Heart left ventricle (tissue), 13 donors: ENCODE results near the gene TACO1.

Experiments used
- CTCF ChIP-seq, 12 donors: fragments of 200-600 bp; sonication (generic) in 4 of 12; IDR thresholded peaks; one replicate each; pipeline versions ENCODE4 v1.5.0 to v1.8.0; 2018 to 2022; ENCODE audit warnings: antibody characterized with exemption in 12 of 12, mild to moderate bottlenecking in 5 of 12
- POLR2A ChIP-seq, 2 donors: fragments of 450-650 bp; IDR thresholded peaks; one replicate each; pipeline ENCODE4 v1.6.1; 2017; ENCODE audit warnings: antibody characterized with exemption in 2 of 2, mild to moderate bottlenecking in 2 of 2, moderate library complexity in 2 of 2
- donor health status: ischemic (EF 13 %, LVEDD 7.1; RV severe dilation, severe dysfunction).
- donor health status: DM: no; HTN: yes; CAD: no.
- donor health status: DM: no; HTN: no; CAD: no.
- donor health status: ischemic (EF 25% LVEDD 6.9; RV normal size, moderate dysfunction).
- donor health status: ischemic (EF 25% LVEDD 5.7; RV mildly dilated, moderate dysfunction).
- donor health status: ischemic (EF 35%, LVEDD 5.7; RV mildly dilated, moderate dysfunction).
- donor health status: nonischemic (EF 11% LVEDD 7.7; RV severe dilation, severe dysfunction).
- donor health status: DM: yes; HTN: yes; CAD: no.
- donor health status: PGD.
- donor health status: ischemic (EF 29% LVEDD 5.4; RV normal size, mild dysfunction).
- donor health status: nonischemic (EF 23%, LVEDD 6.1; RV moderate dilation, normal function).

DNA sequence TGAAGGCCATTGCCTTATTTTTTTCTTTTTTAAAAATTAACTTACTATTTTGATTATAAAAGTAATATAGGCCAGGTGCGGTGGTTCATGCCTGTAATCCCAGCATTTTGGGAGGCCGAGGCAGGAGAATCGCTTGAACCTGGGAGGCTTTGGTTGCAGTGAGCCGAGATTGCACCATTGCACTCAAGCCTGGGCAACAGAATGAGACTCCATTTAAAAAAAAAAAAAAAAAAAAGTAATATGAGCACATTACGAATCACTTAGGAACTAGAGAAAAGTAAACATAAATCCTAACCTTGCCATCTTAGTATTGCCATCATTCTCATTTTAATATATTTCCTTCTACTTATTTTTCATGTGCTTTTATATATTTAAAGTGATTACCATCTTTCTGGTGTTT is 12.9 kb upstream of the TACO1 start:
- TF ChIP-seq POLR2A (IDR thresholded peaks at IDR 0.05) (no peak), CTCF (IDR thresholded peaks at IDR 0.05) (no peak)
